GM18951 (cell line): ENCODE data around the gene PGBD4.

Experiments
- POLR2A ChIP-seq: IDR thresholded peaks from 4 replicates; pipeline ENCODE4 v1.6.1; 2011; ENCODE audit warnings: mild to moderate bottlenecking; ENCODE audit not compliant: insufficient read length, insufficient read depth; ENCODE audit errors: extremely low read depth
- in situ Hi-C: fragments of 300-500 bp; cut with MboI; formaldehyde crosslinking; loops from one replicate; pipeline ENCODE4 v1.12.0; 2022; ENCODE audit warnings: low sequenced_read_pairs, mixed read lengths, inconsistent platforms; ENCODE audit not compliant: unreplicated experiment

The PGBD4 gene

DNA sequence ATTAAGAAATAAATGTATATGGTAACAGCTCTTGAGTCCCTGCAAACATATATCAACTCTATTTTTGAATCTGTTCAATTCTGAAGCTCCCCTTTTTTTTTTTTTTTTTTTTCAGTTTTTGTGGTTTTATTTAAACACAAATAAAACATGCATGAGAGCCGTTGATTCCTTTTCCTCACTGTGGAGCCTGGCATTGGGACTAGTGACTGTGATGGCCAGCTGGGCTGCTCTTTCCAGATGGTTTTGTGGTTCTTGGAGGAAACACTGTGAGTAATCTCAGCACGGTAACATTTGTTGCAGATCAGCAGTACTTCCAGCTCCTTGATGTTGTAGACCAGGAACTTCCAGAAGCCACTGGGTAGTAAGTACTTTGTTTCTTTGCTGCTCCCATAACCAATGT is 16.1 kb upstream of the PGBD4 start:
- in situ Hi-C loops, result no loop called here
- TF ChIP-seq POLR2A, result no peak

- no peak for TF ChIP-seq POLR2A
- in situ Hi-C loops, result loop anchor here (10.0 to 25.0 kb wide), 2 partner anchors 115 to 262 kb away; partner anchors contain the start of genes KATNBL1 and LPCAT4
Observed at GRCh38 chr15:34099914-34100313, 2.0 kb upstream of the PGBD4 start.

- in situ Hi-C loops, result loop anchor here (10.0 to 25.0 kb wide), 2 partner anchors 112 to 260 kb away; partner anchors contain the start of genes KATNBL1 and LPCAT4
- TF ChIP-seq POLR2A, result no peak
Observed at GRCh38 chr15:34102175-34102925, 467 bp downstream of the PGBD4 start.

GRCh38 chr15:34106423-34106822 is 4.5 kb downstream of the PGBD4 start:
- no peak for TF ChIP-seq POLR2A
- in situ Hi-C loops, result loop anchor here (10.0 to 25.0 kb wide), 2 partner anchors 108 to 256 kb away; partner anchors contain the start of genes KATNBL1 and LPCAT4

- no peak for TF ChIP-seq POLR2A
- in situ Hi-C loops, result loop anchor here (10.0 to 25.0 kb wide), 2 partner anchors 107 to 255 kb away; partner anchors contain the start of genes KATNBL1 and LPCAT4
Observed at GRCh38 chr15:34107315-34107714, 5.4 kb downstream of the PGBD4 start.

- in situ Hi-C loops, result loop anchor here (10.0 to 25.0 kb wide), 2 partner anchors 105 to 252 kb away; partner anchors contain the start of genes KATNBL1 and LPCAT4
Observed at GRCh38 chr15:34109797-34110663, 8.1 kb downstream of the PGBD4 start.

DNA sequence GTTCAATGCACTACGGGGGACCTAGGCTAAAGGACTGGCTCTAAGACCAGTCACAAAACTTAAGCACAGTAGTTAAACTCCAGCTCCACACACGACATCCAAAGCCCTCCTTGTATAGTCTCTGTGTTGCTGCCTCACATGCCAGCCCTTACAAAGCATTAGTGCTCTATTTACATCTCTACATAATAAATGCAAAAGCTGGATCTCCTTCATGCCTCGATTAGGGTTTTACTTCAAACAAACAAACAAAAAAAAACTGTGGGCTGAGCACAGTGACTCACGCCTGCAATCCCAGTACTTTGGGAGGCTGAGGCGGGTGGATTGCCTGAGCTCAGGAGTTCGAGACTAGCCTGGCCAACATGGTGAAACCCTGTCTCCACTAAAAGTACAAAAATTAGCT is 9.6 kb downstream of the PGBD4 start:
- in situ Hi-C loops, result loop anchor here (25.0 kb wide), 1 partner anchor 251 kb away; the partner anchor contains the start of gene LPCAT4
- no peak for TF ChIP-seq POLR2A

More at GRCh38 chr15:34109797-34110663, 8.1 kb downstream of the PGBD4 start:
- no peak for TF ChIP-seq POLR2A

- in situ Hi-C loops, result loop anchor here (25.0 kb wide), 1 partner anchor 248 kb away; the partner anchor contains the start of gene LPCAT4
- TF ChIP-seq POLR2A, result no peak
Observed at GRCh38 chr15:34114215-34114614, 12.3 kb downstream of the PGBD4 start.

- in situ Hi-C loops, result loop anchor here (25.0 kb wide), 1 partner anchor 248 kb away; the partner anchor contains the start of gene LPCAT4
- TF ChIP-seq POLR2A, result no peak
Observed at GRCh38 chr15:34114739-34115138, 12.9 kb downstream of the PGBD4 start.

- TF ChIP-seq POLR2A, result no peak
- in situ Hi-C loops, result loop anchor here (25.0 kb wide), 1 partner anchor 246 kb away; the partner anchor contains the start of gene LPCAT4
Observed at GRCh38 chr15:34116620-34117019, 14.7 kb downstream of the PGBD4 start.

- no peak for TF ChIP-seq POLR2A
- in situ Hi-C loops, result loop anchor here (25.0 kb wide), 1 partner anchor 243 kb away; the partner anchor contains the start of gene LPCAT4
Observed at GRCh38 chr15:34119291-34119690, 17.4 kb downstream of the PGBD4 start.

- in situ Hi-C loops, result loop anchor here (25.0 kb wide), 1 partner anchor 242 kb away; the partner anchor contains the start of gene LPCAT4
Observed at GRCh38 chr15:34120420-34120819, 18.5 kb downstream of the PGBD4 start.

- in situ Hi-C loops, result loop anchor here (25.0 kb wide), 1 partner anchor 241 kb away; the partner anchor contains the start of gene LPCAT4
Observed at GRCh38 chr15:34121786-34122185, 19.9 kb downstream of the PGBD4 start.
